Measurements from ENCODE around the gene FKBP15. TPM values are rescaled to one million over a fixed set of nuclear protein-coding genes. Genes with fewer than 3 reads are reported as not detected.

The FKBP15 gene
- total and polyA plus RNA-seq, 2 of the 13 experiments (the other 11 are each of a cell fraction or from before 2014, with no cell fraction given) = 12.3 to 18.6 TPM

GRCh38 chr9:113261917-113262671 is 41.0 kb upstream of the FKBP15 start (continued):
- TF ChIP-seq EP300 (IDR thresholded peaks at IDR 0.05; ENCODE audit: low read depth in 2 of 2, low read length in 2 of 2) (0 out of 4 replicates have a peak, but pooled peaks of 1 of the 2 experiments have one; percentile 4), EP300 (CRISPR knock-in tag; IDR thresholded peaks at IDR 0.05; ENCODE audit: borderline replicate concordance) (no peak), TEAD3 (CRISPR knock-in tag; optimal IDR thresholded peaks at IDR 0.05; ENCODE audit: borderline replicate concordance) (peak; percentile 43), ZKSCAN5 (CRISPR knock-in tag; IDR thresholded peaks at IDR 0.05) (no peak), ZSCAN20 (CRISPR knock-in tag; IDR thresholded peaks at IDR 0.05; ENCODE audit: borderline replicate concordance) (0 out of 2 replicates have a peak, but pooled peaks have one; percentile 20), PAWR (CRISPR knock-in tag; IDR thresholded peaks at IDR 0.05; ENCODE audit: borderline replicate concordance) (no peak), ZNF274 (CRISPR knock-in tag; IDR thresholded peaks at IDR 0.05) (no peak), TCF7L2 (IDR thresholded peaks at IDR 0.05; ENCODE audit: low read depth, low read length) (no peak), ARNT2 (CRISPR knock-in tag; IDR thresholded peaks at IDR 0.05; ENCODE audit: low read depth) (no peak), PLRG1 (conservative IDR thresholded peaks at IDR 0.05) (no peak), ZFP41 (CRISPR knock-in tag; IDR thresholded peaks at IDR 0.05; ENCODE audit: borderline replicate concordance) (no peak), ZNF253 (CRISPR knock-in tag; IDR thresholded peaks at IDR 0.05; ENCODE audit: borderline replicate concordance) (no peak), ZBTB8A (CRISPR knock-in tag; IDR thresholded peaks at IDR 0.05; ENCODE audit: borderline replicate concordance, low read depth) (no peak), GFI1 (CRISPR knock-in tag; IDR thresholded peaks at IDR 0.05; ENCODE audit: borderline replicate concordance) (0 out of 2 replicates have a peak, but pooled peaks have one; percentile 16), HNF4A (CRISPR knock-in tag; IDR thresholded peaks at IDR 0.05) (peak; percentile 18; the same call in 1 of the 2 replicates), ZNF552 (CRISPR knock-in tag; IDR thresholded peaks at IDR 0.05; ENCODE audit: borderline replicate concordance) (no peak), ZBTB1 (CRISPR knock-in tag; IDR thresholded peaks at IDR 0.05; ENCODE audit: borderline replicate concordance) (no peak), NFKB2 (CRISPR knock-in tag; IDR thresholded peaks at IDR 0.05; ENCODE audit: borderline replicate concordance) (no peak)

Measured in HepG2 (cell line).